K562 (cell line): ENCODE measurements around the gene GRK3. TPM values are rescaled to one million over a fixed set of nuclear protein-coding genes. Genes with fewer than 3 reads are reported as not detected.

Source experiments
- ATF3 ChIP-seq, 2 experiments: fragments of 450-650 bp in 1 of 2; sonication (generic) in 1 of 2; formaldehyde crosslinking in 1 of 2; IDR thresholded peaks in 1 of 2; conservative IDR thresholded peaks in 1 of 2; 2 replicates each; pipeline versions ENCODE4 v1.6.1 to v1.8.1; 2016 to 2023; ENCODE audit warnings: mild to moderate bottlenecking in 2 of 2, moderate library complexity in 2 of 2, inconsistent platforms in 1 of 2, missing genetic modification reagents in 1 of 2
- CLOCK ChIP-seq: fragments of 250-450 bp; sonication (Bioruptor Pico); IDR thresholded peaks from 2 replicates; pipeline ENCODE4 v1.4.0; 2020; ENCODE audit warnings: mild to moderate bottlenecking, moderate library complexity, borderline replicate concordance
- MEF2D ChIP-seq: conservative IDR thresholded peaks from 2 replicates; pipeline ENCODE4 v1.6.1; 2016; ENCODE audit warnings: low read depth, missing genetic modification characterization, missing compliant biosample characterization
- MITF ChIP-seq: IDR thresholded peaks from 2 replicates; pipeline ENCODE4 v1.6.1; 2014; ENCODE audit warnings: antibody characterized with exemption
- MNT ChIP-seq, 2 experiments: fragments of 450-650 bp; conservative IDR thresholded peaks; 2 replicates each; pipeline ENCODE4 v1.6.1; 2017; ENCODE audit warnings: mild to moderate bottlenecking in 2 of 2, moderate library complexity in 2 of 2
- MTA3 ChIP-seq: fragments of 450-650 bp; formaldehyde crosslinking; IDR thresholded peaks from 2 replicates; pipeline ENCODE4 v1.6.1; 2017; ENCODE audit warnings: mild to moderate bottlenecking, borderline replicate concordance
- OTX1 ChIP-seq: fragments of 450-650 bp; formaldehyde crosslinking; IDR thresholded peaks from 2 replicates; pipeline ENCODE4 v1.4.0; 2022; ENCODE audit warnings: mild to moderate bottlenecking
- PCBP2 ChIP-seq: fragments of 200-400 bp; formaldehyde crosslinking; IDR thresholded peaks from 2 replicates; pipeline ENCODE4 v1.6.1; 2018; ENCODE audit warnings: low read length, low read depth, mild to moderate bottlenecking, moderate library complexity; ENCODE audit not compliant: poor library complexity, severe bottlenecking
- PRDM10 ChIP-seq: fragments of 450-650 bp; IDR thresholded peaks from 2 replicates; pipeline ENCODE4 v1.6.1; 2018; ENCODE audit not compliant: partially characterized antibody
- SETDB1 ChIP-seq: IDR thresholded peaks from one replicate; pipeline ENCODE4 v1.6.1; 2012; ENCODE audit warnings: low read length, control low read depth, inconsistent platforms
- SLC30A9 ChIP-seq: fragments of 250-450 bp; sonication (Bioruptor Pico); IDR thresholded peaks from 2 replicates; pipeline ENCODE4 v1.8.0; 2022; ENCODE audit warnings: mild to moderate bottlenecking, moderate library complexity
- SP1 ChIP-seq: sonication (generic); formaldehyde crosslinking; IDR thresholded peaks from 2 replicates; pipeline ENCODE4 v1.8.1; 2022; ENCODE audit warnings: mild to moderate bottlenecking, missing genetic modification reagents
- TOE1 ChIP-seq, 2 experiments: fragments of 450-650 bp in 1 of 2; sonication (generic) in 1 of 2; formaldehyde crosslinking in 1 of 2; IDR thresholded peaks; 2 replicates each; pipeline versions ENCODE4 v1.7.1 to v1.8.0; 2016 to 2022; ENCODE audit warnings: borderline replicate concordance in 2 of 2, mild to moderate bottlenecking in 2 of 2, antibody characterized with exemption in 1 of 2, inconsistent platforms in 1 of 2, low read depth in 1 of 2, missing genetic modification reagents in 1 of 2, moderate library complexity in 1 of 2
- TRIM28 ChIP-seq: fragments of 450-650 bp; IDR thresholded peaks from 2 replicates; pipeline ENCODE4 v1.6.1; 2017
- U2AF1 ChIP-seq: fragments of 200-400 bp; formaldehyde crosslinking; optimal IDR thresholded peaks from 2 replicates; pipeline ENCODE3; 2017; ENCODE audit warnings: mild to moderate bottlenecking, low read depth, low read length, moderate library complexity
- ZNF124 ChIP-seq: sonication (generic); formaldehyde crosslinking; IDR thresholded peaks from 2 replicates; pipeline ENCODE4 v1.8.1; 2022; ENCODE audit warnings: missing genetic modification reagents
- ZNF224 ChIP-seq: sonication (generic); formaldehyde crosslinking; IDR thresholded peaks from 2 replicates; pipeline ENCODE4 v1.8.0; 2022; ENCODE audit warnings: mild to moderate bottlenecking, missing genetic modification reagents
- polyA plus RNA-seq, 8 experiments: library from polyadenylated mRNA; depleted of rRNA in 4 of 8; stranded (reverse) in 5 of 8; unstranded in 3 of 8; fragments of >200 nt; fragmentation: Nextera tagmentation in 2 of 8; fragmentation: Illumina TruSeq in 1 of 8; extraction: Ambion mirVana in 2 of 8; extraction: Trizol in 1 of 8; gene quantifications; 2 replicates each; pipeline versions ENCODE4 v1.2.1 to v1.2.3, GENCODE V29; 2011 to 2014; ENCODE audit warnings: inconsistent platforms in 1 of 8, missing spikeins in 1 of 8
- total RNA-seq, 7 experiments: library from RNA; depleted of rRNA in 6 of 7; stranded (reverse); fragments of >200 nt in 6 of 7; fragmentation: Illumina TruSeq in 2 of 7; extraction: Trizol in 2 of 7; gene quantifications; 2 replicates each; pipeline versions ENCODE4 v1.2.1 to v1.2.3, GENCODE V29; 2011 to 2021; ENCODE audit warnings: low replicate concordance in 1 of 7

GRK3 gene
- total and polyA plus RNA-seq, 9 of the 15 experiments (the other 6 are each of a cell fraction or from before 2014, with no cell fraction given): 1.4 to 7.6 (median 3.6) TPM

- TF ChIP-seq SP1 (CRISPR knock-in tag) (no peak), MTA3 (peak; percentile 54; the same call in 1 of the 2 replicates), U2AF1 (no peak), TRIM28 (no peak), SLC30A9 (no peak), MNT (conservative IDR thresholded peaks at IDR 0.05) (0 out of 4 replicates have a peak, but pooled peaks of 1 of the 2 experiments have one; percentile 30), ZNF124 (CRISPR knock-in tag) (no peak), OTX1 (CRISPR knock-in tag) (no peak), TOE1 (IDR thresholded peaks at IDR 0.05; ENCODE audit: borderline replicate concordance) (no peak), TOE1 (CRISPR knock-in tag; IDR thresholded peaks at IDR 0.05; ENCODE audit: borderline replicate concordance, low read depth) (no peak), SETDB1 (no peak), PRDM10 (no peak), ATF3 (IDR thresholded peaks at IDR 0.05) (no peak), ATF3 (CRISPR knock-in tag; conservative IDR thresholded peaks at IDR 0.05) (0 out of 2 replicates have a peak, but pooled peaks have one; percentile 45), MEF2D (tag) (peak; percentile 93), PCBP2 (no peak), CLOCK (CRISPR knock-in tag) (no peak), MITF (no peak), ZNF224 (CRISPR knock-in tag) (no peak)
These were observed 197.7 kb downstream of the GRK3 start (continued) for GRCh38 chr22:25762147-25762546.
